GM21515 (cell line): ENCODE data around the gene ZNF584.
"Not testable (repeated sequence)": the region's sequence is repeated elsewhere in the genome, so short reads cannot be mapped to it uniquely, and the experiment has no call there.

Experiments used
- ATAC-seq: cut with Tn5 transposase; IDR thresholded peaks from one replicate; pipeline ENCODE4 v1.9.1; 2021; ENCODE audit not compliant: unreplicated experiment

The ZNF584 gene

DNA sequence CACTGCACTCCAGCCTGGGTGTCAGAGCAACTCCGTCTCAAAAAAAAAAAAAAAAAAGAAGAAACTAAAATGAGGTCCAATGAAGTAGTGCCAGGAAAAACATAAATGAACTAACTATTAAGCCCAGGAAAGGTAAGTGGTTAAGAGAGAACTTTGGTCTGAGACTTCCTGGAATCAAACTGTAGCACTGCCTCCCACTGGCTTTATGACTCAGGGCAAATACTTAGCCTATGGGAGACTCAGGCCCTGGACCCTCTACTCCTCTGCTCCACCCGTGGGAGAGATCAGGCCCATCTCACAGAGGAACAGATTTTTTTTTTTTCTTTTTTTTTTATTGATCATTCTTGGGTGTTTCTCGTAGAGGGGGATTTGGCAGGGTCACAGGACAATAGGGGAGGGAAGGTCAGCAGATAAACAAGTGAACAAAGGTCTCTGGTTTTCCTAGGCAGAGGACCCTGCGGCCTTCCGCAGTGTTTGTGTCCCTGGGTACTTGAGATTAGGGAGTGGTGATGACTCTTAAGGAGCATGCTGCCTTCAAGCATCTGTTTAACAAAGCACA lies 4.5 kb upstream of the ZNF584 start:
- ATAC-seq = not testable (repeated sequence)

DNA sequence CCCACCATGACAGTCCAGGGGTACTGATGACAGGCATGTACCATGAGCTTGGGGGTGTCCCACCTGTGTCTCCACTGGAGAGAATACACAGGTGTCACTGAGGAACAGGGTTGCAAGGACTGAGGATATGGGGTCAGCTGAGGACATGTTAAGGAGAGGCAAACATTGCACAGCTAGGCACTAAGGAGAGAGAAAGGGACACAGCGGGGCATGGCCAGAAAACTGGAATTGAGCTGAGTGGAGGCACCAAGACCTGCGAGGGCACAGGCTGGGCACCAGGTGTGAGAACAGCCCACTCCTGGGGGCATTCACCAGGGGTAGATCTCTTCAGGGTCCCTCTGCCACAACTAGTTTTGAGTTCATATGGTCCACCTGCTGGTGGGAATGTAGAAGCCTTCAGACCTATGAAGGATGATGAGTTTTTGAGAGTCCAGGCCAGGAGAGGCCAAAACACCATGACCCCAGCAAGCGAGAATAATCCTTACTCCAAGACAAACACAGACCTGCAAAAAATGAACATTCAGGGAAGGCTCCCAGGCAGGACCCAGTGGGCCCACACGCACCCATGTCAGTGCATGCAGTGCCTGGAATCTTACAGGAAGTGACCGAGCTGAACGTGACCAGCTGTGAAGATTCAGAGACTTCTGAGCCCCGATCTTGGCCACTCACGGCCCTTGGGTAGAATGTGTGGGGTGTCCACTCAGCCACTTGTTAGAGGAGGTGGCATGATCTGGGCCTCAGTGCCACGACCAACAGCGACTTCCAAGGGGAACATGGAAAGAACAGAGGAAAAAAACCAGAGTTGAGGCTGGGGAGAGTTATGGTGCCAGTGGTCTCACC lies 1.4 kb upstream of the ZNF584 start:
- ATAC-seq = no peak

DNA sequence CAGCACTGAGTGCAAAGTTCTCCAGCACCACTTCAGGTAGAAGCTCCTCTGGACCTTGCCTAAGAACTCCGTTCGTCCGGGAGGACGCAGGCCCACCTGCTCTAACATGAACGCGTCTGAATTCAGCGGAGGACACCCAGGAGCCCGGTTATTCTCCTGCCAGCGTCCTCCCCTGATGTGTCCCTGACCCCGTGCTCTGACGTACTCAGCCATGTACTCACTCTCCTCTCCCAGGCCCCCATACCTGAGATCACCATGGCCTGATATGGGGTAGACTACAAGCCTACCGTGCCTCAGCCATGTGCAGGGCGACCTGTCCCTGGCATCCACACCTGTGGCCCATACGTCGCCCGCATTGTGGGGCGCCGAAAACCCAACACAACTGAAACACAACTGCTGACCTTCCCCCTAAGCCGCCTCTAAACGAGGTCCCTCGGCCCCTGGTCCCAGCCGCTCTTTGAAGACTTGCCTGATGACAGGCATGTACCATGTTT lies 744 bp upstream of the ZNF584 start:
- ATAC-seq = peak; percentile 11

DNA sequence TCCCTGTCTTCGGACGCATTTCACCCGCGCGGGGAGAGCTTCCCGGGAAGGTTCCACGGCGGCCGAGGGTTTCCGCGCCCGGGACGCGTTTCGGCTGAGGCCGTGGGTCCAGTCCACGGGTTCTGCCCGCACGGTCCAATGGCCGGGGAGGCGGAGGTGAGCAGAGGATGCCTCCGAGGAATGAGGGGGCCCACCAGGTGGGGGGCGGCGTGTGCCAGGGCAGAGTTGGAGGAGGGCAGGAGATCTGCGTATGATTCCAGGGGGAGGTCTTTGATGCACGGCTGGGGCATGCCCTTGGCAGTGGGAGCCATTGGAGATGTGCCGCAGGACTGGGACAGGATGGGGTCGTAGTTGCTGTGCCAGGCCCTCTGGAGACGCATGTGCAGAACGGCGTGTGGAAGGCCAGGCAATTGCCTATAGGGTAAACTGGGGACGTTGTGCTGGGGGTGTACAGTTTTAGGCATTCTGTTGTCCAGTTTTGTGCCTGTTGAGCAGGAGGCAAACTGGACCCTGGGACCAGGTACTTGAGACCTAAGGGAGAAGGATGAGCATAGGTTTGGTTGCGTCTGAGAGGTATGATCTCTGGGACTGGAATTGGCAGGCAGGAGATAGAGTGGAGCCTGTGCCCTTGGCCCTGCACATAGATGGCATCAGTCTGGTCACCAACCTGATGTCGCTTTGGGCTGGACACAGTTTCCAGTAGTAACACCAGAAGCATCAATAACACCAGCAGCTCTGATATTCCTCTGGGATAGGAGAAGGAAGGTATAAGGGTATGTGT lies 751 bp downstream of the ZNF584 start:
- ATAC-seq = peak; percentile 19

DNA sequence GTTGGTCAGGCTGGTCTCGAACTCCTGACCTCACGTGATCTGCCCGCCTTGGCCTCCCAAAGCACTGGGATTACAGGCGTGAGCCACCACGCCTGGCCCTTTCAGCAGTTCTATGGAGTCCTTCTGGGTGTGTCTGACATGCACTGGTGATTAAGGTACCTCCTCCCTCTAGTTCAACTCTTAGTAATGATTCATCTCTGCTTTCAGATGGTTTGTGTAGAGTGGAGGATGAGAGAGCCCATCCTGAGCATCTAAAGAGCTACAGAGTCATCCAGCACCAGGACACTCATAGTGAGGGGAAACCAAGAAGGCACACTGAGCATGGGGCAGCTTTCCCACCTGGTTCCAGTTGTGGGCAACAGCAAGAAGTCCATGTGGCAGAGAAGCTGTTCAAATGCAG lies 8.2 kb downstream of the ZNF584 start:
- no peak for ATAC-seq

DNA sequence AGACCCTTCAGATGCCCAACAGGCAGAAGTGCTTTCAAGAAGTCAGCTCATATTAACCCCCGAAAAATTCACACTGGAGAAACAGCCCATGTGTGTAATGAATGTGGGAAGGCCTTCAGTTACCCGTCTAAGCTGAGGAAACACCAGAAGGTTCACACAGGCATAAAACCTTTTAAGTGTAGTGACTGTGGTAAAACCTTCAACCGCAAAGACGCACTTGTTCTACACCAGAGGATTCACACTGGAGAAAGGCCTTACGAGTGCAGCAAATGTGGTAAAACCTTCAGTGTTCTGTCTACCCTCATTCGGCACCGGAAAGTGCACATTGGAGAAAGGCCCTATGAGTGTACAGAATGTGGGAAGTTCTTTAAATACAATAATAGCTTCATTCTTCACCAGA lies 8.6 kb downstream of the ZNF584 start:
- ATAC-seq = no peak

DNA sequence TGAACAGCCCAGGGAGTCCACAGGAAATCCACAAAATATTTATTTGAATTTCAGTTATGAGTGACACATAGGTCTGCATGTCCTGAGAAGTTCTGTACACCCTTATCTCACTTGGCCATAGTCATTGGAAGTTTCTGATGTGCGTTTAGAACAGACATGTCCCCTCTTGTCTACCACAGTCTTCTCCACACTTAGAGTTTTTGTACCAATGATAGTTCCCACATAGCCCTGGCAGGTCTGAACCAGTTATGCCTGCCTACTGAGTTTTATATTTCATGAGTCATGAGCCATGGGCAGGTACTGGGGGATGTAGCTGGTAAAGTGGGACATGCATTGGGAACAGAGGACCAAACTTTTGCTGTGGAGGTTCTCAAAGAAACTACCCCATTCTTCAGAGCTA lies 20.2 kb downstream of the ZNF584 start:
- no peak for ATAC-seq

DNA sequence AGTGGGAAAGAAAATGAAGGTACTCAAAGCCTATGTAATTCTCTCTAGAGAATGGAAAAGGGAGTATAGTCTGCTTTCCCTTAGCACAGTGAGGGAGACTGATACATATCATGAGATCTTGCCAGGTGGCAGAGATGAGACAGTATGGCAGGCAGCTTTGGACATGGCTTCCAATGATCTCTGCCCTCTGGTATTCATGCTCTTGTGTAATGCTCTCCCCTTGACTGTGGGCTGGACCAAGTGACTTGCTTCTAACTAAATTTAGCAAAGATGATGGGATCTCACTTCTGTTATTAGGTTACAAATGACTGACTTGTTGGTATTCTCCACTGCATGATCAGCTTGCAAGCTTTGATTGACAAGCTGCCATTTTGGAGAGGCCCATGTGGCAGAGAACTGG lies 21.3 kb downstream of the ZNF584 start:
- no peak for ATAC-seq

DNA sequence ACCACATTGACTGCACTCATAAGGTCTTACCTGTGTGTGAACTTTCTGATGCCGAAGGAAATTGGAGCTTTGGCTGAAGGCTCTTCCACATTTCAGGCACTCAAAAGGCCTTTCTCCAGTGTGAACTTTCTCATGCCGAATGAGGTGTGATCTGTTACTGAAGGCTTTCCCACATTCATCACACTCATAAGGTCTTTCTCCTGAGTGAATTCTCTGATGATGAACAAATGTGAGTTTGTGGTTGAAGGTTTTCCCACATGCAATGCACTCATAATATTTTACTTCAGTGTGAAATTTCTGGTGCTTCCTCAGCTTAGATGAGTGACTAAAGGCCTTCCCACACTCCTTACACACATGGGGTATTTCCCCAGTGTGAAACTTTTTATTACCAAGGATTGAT lies 25.8 kb downstream of the ZNF584 start:
- ATAC-seq = no peak

DNA sequence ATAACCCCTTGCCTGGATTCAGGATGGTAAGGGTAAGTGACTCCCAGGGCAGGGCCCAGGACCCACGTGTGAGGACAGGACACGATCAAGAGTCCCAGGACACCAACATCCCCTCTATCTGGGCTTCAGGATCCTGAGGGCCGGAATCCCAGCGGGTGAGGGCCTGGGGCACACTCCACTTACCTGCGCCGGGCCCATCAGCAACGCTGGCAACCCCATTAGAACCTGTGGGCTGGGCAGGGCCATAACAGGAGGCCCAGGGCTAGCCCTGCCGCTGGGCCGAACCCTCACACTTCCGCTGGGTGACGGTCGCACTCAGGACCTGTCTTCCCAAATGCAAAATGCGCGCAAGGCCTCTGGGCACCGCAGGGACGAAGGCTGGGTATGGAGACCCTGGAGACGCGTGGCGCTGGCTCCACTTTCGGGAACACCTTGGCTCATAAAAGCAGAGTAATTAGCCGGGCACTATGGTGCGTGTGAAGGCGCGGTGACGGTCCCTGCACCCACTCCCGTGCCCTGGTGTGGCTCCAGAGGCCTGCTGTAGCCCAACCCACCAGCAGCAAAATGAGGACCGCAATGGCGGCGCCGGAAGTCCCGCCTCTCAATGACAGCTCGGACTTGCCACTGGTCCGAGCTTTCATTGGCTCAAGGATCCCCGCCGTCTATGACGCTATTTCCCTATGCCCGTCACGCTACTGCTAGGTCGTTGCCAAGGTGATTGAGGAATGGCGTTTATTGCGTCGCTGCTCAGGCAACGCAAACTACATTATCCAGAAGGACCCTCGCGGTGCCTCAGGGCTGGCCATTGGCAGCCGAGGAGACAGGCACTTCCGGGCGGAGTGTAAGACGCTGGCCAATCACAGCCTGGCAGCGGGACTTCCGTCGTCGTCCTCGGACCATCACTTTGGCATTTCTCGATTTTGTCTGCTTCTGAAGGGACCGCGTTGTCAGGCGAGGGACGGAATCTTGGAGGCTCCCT lies 31.4 kb downstream of the ZNF584 start, which contains the start of gene ZNF132:
Gene ZNF132, minus strand, starts transcription at position 578 of the 979 bp plus-strand sequence. Its CDS starts 332 bp downstream, at position 246.
- ATAC-seq = peak; percentile 94

DNA sequence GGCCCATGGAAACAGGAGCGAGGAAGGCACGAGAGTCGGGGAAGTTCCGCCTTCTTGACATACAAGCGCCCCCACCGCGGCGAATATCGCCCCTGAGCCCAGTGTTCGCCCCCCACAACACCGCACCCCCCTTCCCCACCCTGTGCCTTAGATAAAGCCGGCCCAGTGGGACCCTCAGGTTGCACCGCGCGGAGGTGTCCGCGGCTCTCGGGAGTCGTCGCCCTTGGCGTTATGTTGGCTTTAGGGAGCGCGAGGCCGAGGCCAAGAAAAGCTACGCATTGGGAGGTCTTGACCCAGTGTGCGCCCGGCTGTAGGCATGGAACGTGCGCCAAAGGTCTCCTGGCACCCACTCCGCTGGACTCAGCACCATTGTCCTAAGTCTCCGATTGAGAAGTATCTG lies 32.1 kb downstream of the ZNF584 start:
- ATAC-seq = no peak

DNA sequence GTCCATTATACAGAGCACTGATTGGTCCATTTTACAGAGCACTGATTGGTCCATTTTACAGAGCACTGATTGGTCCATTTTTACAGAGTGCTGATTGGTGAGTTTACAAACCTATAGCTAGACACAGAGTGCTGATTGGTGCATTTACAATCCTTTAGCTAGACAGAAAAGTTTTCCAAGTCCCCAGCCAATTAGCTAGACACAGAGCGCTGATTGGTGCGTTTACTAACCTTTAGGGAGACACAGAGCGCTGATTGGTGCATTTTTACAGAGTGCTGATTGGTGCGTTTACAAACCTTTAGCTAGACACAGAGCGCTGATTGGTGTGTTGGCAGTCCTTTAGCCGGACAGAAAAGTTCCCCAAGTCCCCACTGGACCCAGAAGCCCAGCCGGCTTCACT lies 34.5 kb downstream of the ZNF584 start:
- not testable (repeated sequence) for ATAC-seq

DNA sequence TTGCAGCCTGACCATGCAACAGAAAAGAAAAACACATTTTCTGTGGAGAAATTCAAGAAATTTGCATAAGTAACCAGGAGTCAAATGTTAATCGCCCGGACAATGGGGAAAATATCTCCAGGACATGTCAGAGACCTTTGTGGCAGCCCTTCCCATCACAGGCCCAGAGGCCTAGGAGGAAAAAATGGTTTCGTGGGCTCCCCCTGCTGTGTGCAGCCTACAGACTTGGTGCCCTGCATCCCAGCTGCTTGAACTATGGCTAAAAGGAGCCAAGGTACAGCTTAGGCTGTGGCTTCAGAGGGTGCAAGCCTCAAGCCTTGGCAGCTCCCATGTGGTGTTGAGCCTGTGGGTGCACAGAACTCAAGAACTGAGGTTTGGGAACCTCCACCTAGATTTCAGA lies 40.4 kb downstream of the ZNF584 start:
- not testable (repeated sequence) for ATAC-seq

DNA sequence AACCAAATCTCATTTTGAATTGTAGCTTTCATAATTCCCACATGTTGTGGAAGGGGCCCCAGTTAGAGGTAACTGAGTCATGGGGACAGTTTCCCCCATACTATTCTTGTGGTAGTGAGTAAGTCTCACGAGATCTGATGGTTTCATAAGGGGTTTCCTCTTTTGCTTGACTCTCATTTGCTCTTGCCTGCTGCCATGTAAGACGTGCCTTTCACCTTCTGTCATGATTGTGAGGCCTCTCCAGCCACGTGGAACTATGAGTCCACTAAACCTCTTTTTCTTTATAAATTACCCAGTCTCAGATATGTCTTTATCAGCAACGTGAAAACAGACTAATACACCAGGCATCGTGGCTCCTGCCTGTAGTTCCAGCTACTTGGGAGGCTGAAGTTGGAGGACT lies 41.5 kb downstream of the ZNF584 start:
- not testable (repeated sequence) for ATAC-seq

DNA sequence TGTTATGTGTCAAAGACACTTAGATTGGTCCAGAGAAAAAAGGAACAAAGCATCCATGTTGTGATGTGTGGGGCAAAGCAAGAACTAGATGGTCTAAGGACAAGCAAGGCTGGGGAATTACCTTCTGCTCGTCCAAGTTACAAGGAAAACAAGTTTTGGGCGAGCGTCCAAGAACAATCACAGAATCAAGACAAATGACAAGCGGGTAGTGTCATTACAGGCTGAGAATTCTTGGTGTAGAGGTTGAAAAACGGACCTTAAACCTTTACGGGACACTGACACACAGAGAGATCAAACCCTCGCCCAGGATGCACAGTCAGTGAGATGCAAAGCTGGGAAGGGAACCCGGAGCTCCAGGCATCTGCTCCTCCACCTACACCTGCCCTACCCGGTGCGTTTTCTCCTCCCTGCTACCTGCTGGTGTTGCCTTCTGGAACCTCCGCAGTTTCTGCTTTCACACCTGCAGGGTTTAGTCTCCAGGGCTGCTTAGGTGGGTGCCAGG lies 42.5 kb downstream of the ZNF584 start:
- ATAC-seq = no peak

DNA sequence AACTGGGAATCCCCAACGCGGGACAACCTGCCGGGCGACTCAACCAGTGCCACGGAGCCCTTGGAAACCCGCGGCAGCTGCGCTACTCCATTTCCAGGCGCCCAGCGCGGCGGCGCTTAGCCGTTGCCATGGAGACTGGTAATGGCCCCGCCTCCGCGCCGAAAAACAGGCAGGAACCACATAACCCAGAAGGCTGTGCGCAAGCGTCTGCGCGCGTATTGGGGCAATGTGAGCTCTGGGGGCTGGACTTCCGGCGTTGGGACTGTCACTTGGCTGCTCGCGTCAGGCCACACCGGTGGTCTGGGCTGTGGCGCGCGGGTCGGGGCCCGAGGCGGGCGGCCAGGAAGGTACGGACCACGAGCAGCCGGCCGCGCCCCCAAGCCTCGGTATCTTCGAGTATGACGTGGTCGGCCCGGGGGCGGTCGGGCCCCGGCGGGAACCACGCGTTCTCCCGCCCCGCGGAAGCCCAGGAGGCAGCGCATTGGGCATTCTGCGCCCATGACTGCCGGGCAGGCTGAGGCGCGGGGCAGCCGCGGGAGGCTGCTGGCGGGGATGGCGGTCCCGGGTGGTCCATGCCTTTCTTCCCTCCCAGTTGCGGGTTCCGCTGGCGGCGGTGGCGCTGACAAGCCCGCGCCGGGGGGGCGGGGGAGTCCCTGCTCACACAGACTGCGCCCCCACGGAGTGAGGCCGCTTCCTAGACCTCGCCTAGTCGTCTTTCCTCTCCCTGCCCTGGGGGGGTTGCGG lies 43.1 kb downstream of the ZNF584 start, which contains the start of gene ZNF324B:
Gene ZNF324B, plus strand, starts transcription at position 265 of the 744 bp plus-strand sequence. CDS start 2,080 bp downstream, outside the sequence.
- ATAC-seq = peak; percentile 89

DNA sequence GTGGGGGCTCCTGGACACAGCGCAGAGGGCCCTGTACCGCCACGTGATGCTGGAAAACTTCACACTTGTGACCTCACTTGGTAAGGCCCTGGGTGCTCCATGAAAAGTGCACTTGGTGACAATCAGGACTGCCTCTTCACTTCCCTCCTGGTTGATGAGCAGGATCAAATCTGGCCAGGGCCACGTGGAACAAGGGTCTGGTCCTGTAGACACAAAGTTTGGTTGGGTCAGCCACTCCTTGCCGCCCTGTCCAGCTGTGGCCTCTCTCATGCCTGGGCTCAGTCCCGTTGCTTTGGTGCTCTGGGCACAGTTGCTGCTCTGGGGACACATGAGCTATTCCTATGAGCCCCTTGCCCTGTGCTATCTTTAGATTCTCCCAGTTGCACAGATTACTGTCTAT lies 45.3 kb downstream of the ZNF584 start:
- ATAC-seq = no peak

DNA sequence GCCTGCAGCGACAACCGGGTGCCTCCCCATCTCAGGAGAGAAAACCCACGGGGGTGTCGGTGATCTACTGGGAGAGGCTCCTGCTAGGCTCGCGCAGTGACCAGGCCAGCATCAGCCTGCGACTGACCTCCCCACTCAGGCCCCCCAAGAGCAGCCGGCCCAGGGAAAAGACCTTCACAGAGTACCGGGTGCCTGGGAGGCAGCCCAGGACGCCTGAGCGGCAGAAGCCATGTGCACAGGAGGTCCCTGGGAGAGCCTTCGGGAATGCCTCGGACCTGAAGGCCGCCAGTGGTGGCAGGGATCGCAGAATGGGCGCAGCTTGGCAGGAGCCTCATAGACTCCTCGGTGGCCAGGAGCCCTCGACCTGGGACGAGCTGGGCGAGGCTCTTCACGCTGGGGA lies 46.9 kb downstream of the ZNF584 start:
- ATAC-seq = no peak

DNA sequence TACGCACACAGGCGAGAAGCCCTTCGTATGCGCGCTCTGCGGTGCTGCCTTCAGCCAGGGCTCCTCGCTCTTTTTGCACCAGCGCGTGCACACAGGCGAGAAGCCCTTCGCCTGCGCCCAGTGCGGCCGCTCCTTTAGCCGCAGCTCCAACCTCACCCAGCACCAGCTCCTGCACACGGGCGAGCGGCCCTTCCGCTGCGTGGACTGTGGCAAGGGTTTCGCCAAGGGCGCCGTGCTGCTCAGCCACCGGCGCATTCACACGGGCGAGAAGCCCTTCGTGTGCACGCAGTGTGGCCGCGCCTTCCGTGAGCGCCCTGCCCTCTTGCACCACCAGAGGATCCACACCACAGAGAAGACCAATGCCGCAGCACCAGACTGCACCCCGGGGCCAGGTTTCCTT lies 47.7 kb downstream of the ZNF584 start:
- ATAC-seq = no peak
